ENCODE measurements around the gene TRRAP.

DNA sequence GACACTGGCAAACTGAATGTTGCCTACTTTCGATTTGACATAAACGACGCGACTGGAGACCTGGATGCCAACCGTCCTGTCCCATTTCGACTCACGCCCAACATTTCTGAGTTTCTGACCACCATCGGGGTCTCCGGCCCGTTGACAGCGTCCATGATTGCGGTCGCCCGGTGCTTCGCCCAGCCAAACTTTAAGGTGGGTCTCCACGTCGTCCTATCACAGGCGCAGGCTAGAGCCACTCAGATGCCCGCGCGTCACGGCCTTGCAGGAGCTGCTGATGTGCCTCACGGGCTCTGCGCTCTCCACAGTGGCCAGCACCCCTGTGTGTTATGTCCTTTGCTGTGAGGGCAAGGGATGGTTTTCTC lies 133.0 kb downstream of the TRRAP start:
- TF ChIP-seq, protein P1, sequence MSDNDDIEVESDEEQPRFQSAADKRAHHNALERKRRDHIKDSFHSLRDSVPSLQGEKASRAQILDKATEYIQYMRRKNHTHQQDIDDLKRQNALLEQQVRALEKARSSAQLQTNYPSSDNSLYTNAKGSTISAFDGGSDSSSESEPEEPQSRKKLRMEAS (IDR thresholded peaks at IDR 0.05) = no peak
- TF ChIP-seq CTCF (IDR thresholded peaks at IDR 0.05; ENCODE audit: control extremely low read depth in 1 of 3, insufficient read depth in 1 of 3, low read depth in 1 of 3, low read length in 3 of 3) (no peak), TAF1 (IDR thresholded peaks at IDR 0.05; ENCODE audit: low read depth, low read length) (no peak), CEBPB (IDR thresholded peaks at IDR 0.05; ENCODE audit: low read depth, low read length) (no peak), POLR2A (IDR thresholded peaks at IDR 0.05; ENCODE audit: control extremely low read depth in 1 of 2, low read depth in 2 of 2, low read length in 2 of 2) (no peak), RFX5 (IDR thresholded peaks at IDR 0.05; ENCODE audit: borderline replicate concordance, low read depth, low read length) (no peak), YY1 (IDR thresholded peaks at IDR 0.05; ENCODE audit: low read depth, low read length) (no peak)

All from H1 (cell line).